Suprapubic skin (tissue), 4 donors: ENCODE measurements around the gene OR8B4. TPM values are rescaled to one million over a fixed set of nuclear protein-coding genes. Genes with fewer than 3 reads are reported as not detected.
A peak's percentile ranks its signal among the peaks of the same experiment; 100 is the strongest.
"Not testable (repeated sequence)": the region's sequence is repeated elsewhere in the genome, so short reads cannot be mapped to it uniquely, and the experiment has no call there.

ENCODE experiments used
- DNase-seq, 2 donors: peaks; one replicate each; pipeline ENCODE4 v3.0.0-alpha.2; 2019; ENCODE audit warnings: low spot score in 2 of 2
- H3K27ac ChIP-seq: fragments of 200-600 bp; sonication (generic); one replicate; pipeline ENCODE4 v1.5.1; 2019
- H3K27me3 ChIP-seq: fragments of 200-600 bp; sonication (generic); one replicate; pipeline ENCODE4 v1.5.1; 2019
- H3K36me3 ChIP-seq: fragments of 200-600 bp; sonication (generic); one replicate; pipeline ENCODE4 v1.5.1; 2019
- H3K4me1 ChIP-seq: fragments of 200-600 bp; sonication (generic); one replicate; pipeline ENCODE4 v1.5.1; 2019
- H3K4me3 ChIP-seq: fragments of 200-600 bp; sonication (generic); one replicate; pipeline ENCODE4 v1.5.1; 2019; ENCODE audit warnings: mild to moderate bottlenecking
- H3K9me3 ChIP-seq: fragments of 200-600 bp; sonication (generic); one replicate; pipeline ENCODE4 v1.5.1; 2019
- EP300 ChIP-seq: sonication (generic); formaldehyde crosslinking; IDR thresholded peaks from one replicate; pipeline ENCODE4 v1.6.1; 2017; ENCODE audit warnings: antibody characterized with exemption
- POLR2A ChIP-seq, 2 donors: fragments of 450-650 bp; IDR thresholded peaks; one replicate each; pipeline ENCODE4 v1.6.1; 2017; ENCODE audit warnings: antibody characterized with exemption in 2 of 2, mild to moderate bottlenecking in 2 of 2, moderate library complexity in 2 of 2
- POLR2AphosphoS5 ChIP-seq, 3 donors: sonication (generic); formaldehyde crosslinking; IDR thresholded peaks; one replicate each; pipeline ENCODE4 v1.6.1; 2017; ENCODE audit warnings: antibody characterized with exemption in 3 of 3
- WGBS: methylation state at CpG from one replicate; pipeline ENCODE4 v1.1.5; 2018; 5-methylcytosine and 5-hydroxymethylcytosine counted together
- total RNA-seq, 4 donors: library from RNA; depleted of rRNA; stranded (reverse); fragments of >200 nt; gene quantifications; one replicate each; pipeline ENCODE4 v1.1.0, GENCODE V29; 2016
- TF ChIP-seq, protein P1 (sequence below), 2 donors: fragments of 200-600 bp in 1 of 2; fragments of 450-650 bp in 1 of 2; sonication (generic) in 1 of 2; IDR thresholded peaks; one replicate each; pipeline ENCODE4 v1.5.1; 2016 to 2019; ENCODE audit warnings: antibody characterized with exemption in 2 of 2, mild to moderate bottlenecking in 1 of 2, moderate library complexity in 1 of 2

Gene OR8B4
- total RNA-seq, 4 donors from 2014 or later, result not detected

DNA sequence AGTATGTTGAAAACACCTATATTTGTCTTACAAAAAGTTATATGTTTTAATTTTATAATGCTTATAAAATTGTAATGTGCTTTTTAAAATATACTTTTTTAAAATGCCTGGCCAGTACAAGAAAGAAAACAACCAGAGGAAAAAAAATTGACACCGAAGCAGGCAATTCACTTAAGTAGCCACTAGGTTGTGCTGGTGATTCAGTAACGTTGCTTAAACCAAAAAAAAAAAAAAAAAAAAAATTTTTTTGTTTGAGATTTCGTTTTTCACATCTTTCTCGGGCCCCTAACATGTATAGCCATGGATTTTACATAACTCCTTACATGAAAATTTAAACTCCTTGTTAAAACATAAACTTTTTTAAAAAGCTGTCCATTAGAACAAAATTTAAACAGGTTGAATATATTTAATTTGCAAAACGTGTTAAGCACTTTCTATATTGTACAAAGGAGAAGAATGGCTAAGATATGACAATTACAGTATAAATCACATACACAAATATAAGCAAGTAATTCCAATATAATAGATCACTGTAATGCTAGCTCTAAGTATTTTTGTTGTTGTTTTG lies 9.2 kb downstream of the OR8B4 start:
- 17% methylated on average over 5 of the region's 5 CpGs for WGBS
- TF ChIP-seq POLR2A (IDR thresholded peaks at IDR 0.05) (no peak), EP300 (no peak), POLR2AphosphoS5 (IDR thresholded peaks at IDR 0.05) (no peak)
- TF ChIP-seq, protein P1, sequence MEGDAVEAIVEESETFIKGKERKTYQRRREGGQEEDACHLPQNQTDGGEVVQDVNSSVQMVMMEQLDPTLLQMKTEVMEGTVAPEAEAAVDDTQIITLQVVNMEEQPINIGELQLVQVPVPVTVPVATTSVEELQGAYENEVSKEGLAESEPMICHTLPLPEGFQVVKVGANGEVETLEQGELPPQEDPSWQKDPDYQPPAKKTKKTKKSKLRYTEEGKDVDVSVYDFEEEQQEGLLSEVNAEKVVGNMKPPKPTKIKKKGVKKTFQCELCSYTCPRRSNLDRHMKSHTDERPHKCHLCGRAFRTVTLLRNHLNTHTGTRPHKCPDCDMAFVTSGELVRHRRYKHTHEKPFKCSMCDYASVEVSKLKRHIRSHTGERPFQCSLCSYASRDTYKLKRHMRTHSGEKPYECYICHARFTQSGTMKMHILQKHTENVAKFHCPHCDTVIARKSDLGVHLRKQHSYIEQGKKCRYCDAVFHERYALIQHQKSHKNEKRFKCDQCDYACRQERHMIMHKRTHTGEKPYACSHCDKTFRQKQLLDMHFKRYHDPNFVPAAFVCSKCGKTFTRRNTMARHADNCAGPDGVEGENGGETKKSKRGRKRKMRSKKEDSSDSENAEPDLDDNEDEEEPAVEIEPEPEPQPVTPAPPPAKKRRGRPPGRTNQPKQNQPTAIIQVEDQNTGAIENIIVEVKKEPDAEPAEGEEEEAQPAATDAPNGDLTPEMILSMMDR (IDR thresholded peaks at IDR 0.05), result peak in 1 of 2 donors; percentile 36

DNA sequence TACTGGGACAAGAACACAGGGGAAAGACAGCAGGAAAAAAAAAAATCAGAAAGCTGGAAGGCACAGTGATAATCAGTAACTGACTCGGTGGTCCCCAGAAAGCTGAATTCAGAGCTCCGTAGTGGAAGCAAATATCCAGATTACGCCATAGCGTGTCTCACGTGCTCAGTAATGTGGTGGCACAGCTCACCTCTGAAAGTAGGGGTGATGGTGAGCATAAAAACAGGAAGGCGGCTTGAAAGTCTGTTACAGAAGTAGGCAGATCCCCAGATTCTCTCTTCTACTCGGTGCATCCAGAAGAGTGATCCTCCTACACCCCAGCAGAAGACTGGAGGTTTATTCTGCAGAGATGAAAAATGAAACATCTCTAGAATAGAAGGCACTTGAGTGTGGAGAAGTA lies 14.8 kb downstream of the OR8B4 start:
- no peak overlapping the region for H3K4me3 ChIP-seq
- no peaks in the 10 kb centered on the region for H3K4me1 ChIP-seq
- H3K36me3 ChIP-seq, result no peaks in the 10 kb centered on the region
- 91% methylated on average over 7 of the region's 7 CpGs for WGBS
- no peak for DNase-seq
- H3K27ac ChIP-seq, result no peak overlapping the region
- H3K27me3 ChIP-seq, result peaks cover 8% of the 10 kb centered on the region
- H3K9me3 ChIP-seq, result no peaks in the 10 kb centered on the region
- TF ChIP-seq POLR2AphosphoS5 (IDR thresholded peaks at IDR 0.05) (no peak), EP300 (no peak), POLR2A (IDR thresholded peaks at IDR 0.05) (no peak)
- TF ChIP-seq, protein P1 (IDR thresholded peaks at IDR 0.05), result no peak

More for the DNA sequence above, 9.2 kb downstream of the OR8B4 start:
- Histone ChIP-seq H3K4me3 (no peak overlapping the region), H3K27ac (no peak overlapping the region), H3K9me3 (no peaks in the 10 kb centered on the region), H3K36me3 (no peaks in the 10 kb centered on the region), H3K27me3 (peaks cover 8% of the 10 kb centered on the region), H3K4me1 (no peaks in the 10 kb centered on the region)
- no peak for DNase-seq

DNA sequence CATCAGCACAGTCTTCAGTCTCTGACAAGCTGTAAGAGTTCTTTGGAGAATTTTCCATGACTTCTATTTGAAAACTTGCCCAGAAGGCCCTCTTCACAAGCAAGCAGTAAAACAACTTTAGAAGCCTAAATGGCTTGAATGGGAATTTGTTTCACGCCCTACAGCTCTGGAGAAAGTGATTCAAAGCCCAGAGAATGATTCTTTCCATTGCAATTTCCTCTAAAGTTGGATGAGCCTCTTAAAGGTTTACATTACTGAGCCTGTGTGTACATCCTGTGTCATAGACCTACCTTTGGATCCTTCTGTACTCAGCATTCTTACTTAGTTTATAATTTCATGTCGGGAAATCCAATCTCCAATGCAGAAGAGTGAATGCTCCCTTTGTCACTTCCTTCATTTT lies 19.1 kb downstream of the OR8B4 start:
- no peak overlapping the region for H3K27ac ChIP-seq
- 53% methylated on average over 2 of the region's 2 CpGs for WGBS
- no peaks in the 10 kb centered on the region for H3K27me3 ChIP-seq
- H3K36me3 ChIP-seq, result no peaks in the 10 kb centered on the region
- no peak overlapping the region for H3K4me3 ChIP-seq
- no peaks in the 10 kb centered on the region for H3K4me1 ChIP-seq
- no peaks in the 10 kb centered on the region for H3K9me3 ChIP-seq
- no peak for DNase-seq
- TF ChIP-seq EP300 (no peak), POLR2A (IDR thresholded peaks at IDR 0.05) (no peak), POLR2AphosphoS5 (IDR thresholded peaks at IDR 0.05) (no peak)

DNA sequence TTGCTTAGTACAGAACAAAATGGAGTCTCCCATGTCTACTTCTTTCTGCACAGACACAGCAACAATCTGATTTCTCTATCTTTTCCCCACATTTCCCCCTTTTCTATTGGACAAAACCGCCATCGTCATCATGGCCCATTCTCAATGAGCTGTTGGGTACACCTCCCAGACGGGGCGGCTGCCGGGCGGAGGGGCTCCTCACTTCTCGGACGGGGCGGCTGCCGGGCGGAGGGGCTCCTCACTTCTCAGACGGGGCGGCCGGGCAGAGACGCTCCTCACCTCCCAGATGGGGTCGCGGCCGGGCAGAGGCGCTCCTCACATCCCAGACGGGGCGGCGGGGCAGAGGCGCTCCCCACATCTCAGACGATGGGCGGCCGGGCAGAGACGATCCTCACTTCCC lies 21.5 kb downstream of the OR8B4 start:
- H3K4me3 ChIP-seq, H3K9me3 ChIP-seq, DNase-seq, H3K4me1 ChIP-seq, H3K27me3 ChIP-seq, H3K36me3 ChIP-seq, H3K27ac ChIP-seq: not testable (repeated sequence)
- WGBS, result 88% methylated on average over 8 of the region's 27 CpGs

DNA sequence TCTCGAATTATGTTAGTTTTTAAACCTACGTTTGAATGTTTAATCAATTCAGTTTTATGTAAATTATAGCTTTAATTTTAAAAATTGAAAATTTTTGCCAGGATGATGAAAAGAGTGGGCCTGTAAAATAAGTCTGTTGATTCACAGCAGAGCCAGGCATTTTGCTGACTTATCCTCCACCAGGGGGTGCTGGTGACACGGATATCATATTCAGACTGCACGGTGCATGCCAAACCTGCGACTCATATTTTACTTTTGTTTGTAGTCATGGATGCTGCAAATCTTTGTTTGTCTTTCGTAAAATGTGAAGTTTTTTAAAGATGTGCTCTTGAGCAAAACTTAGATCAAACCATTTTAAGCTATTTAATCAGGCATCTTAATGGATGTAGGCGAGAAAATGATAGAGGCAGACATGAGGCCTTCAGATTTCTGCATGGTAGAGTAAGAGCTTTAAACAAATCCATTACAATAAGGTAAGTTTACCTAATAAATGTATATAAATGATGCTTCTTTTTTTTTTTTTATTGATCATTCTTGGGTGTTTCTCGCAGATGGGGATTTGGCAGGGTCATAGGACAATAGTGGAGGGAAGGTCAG lies 22.2 kb downstream of the OR8B4 start:
- Histone ChIP-seq H3K9me3 (no peaks in the 10 kb centered on the region), H3K36me3 (no peaks in the 10 kb centered on the region), H3K4me3 (no peak overlapping the region), H3K27ac (no peak overlapping the region), H3K4me1 (no peaks in the 10 kb centered on the region), H3K27me3 (no peaks in the 10 kb centered on the region)
- WGBS, result 53% methylated on average over 8 of the region's 8 CpGs
- no peak for DNase-seq
- TF ChIP-seq, protein P1 (IDR thresholded peaks at IDR 0.05), result peak in 1 of 2 donors; percentile 56
- TF ChIP-seq EP300, result no peak

DNA sequence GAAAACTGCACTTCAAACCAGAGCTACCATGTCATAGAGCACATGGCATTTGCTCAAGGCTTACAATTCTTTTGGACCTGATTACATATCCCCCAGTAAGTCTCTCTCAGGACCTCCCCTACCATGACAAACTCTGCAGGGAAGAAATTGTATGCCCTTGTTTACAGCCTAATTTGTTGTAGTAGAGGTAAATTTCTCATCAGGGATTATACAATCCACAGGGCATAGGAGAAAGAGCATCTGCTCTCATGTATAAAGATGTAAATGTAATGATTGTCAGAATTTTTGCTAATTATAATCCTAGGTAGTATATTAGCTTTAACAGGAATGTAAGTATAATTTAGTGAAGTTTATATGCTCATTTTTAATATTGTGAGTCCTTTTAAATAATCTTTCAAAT lies 25.7 kb downstream of the OR8B4 start, which contains the start of gene OR8B3:
Gene OR8B3 (minus strand): TSS at position 101 of the 400 bp plus-strand sequence. CDS start 1,673 bp downstream, outside the sequence.
- DNase-seq, result no peak
- Histone ChIP-seq H3K27me3 (no peaks in the 10 kb centered on the region), H3K9me3 (no peaks in the 10 kb centered on the region), H3K4me1 (no peaks in the 10 kb centered on the region), H3K4me3 (no peak within 1 kb of the TSS), H3K27ac (no peak within 1 kb of the TSS), H3K36me3 (no peaks in the 10 kb centered on the region)
- TF ChIP-seq, protein P1 (IDR thresholded peaks at IDR 0.05), result no peak
- TF ChIP-seq POLR2A (IDR thresholded peaks at IDR 0.05) (no peak), POLR2AphosphoS5 (IDR thresholded peaks at IDR 0.05) (no peak), EP300 (no peak)

DNA sequence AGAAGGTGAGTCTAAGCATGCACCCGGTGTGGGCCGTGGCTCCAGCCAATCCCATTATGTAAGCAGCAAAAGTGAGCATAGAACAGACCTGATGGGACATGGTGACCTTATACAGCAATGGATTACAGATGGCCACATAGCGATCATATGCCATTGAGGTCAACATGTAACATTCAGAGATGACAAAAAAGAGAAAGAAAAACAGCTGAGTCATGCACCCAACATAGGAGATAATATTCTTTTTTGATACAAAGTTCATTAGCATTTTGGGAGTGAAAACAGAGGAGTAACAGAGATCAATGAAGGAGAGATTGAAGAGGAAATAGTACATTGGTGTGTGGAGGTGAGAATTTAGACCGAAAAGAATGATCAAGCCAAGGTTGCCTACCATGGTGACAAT lies 27.8 kb downstream of the OR8B4 start:
- not testable (repeated sequence) for H3K27me3 ChIP-seq, H3K36me3 ChIP-seq, H3K4me1 ChIP-seq, DNase-seq, H3K27ac ChIP-seq, H3K9me3 ChIP-seq, H3K4me3 ChIP-seq
- WGBS, result 90% methylated on average over 2 of the region's 4 CpGs
